Epithelial cell of proximal tubule (primary cell): ENCODE data around the gene TMEM115. TPM values are rescaled to one million over a fixed set of nuclear protein-coding genes. Genes with fewer than 3 reads are reported as not detected.

Experiments
- DNase-seq: peaks from one replicate; pipeline ENCODE4 v3.0.0-alpha.2; 2011; ENCODE audit warnings: low read depth
- H3K4me3 ChIP-seq: 2 replicates; pipeline ENCODE4 v1.5.1; 2011; ENCODE audit warnings: low read depth, mild to moderate bottlenecking, low read length
- total RNA-seq: library from RNA; depleted of rRNA; stranded (reverse); fragments of >200 nt; gene quantifications from 2 replicates; pipeline ENCODE4 v1.2.3, GENCODE V29; 2015
- TF ChIP-seq, protein P1 (sequence below): conservative IDR thresholded peaks from 2 replicates; pipeline ENCODE4 v1.5.1; 2012; ENCODE audit warnings: low read depth, mild to moderate bottlenecking, low read length

TMEM115 gene, protein sequence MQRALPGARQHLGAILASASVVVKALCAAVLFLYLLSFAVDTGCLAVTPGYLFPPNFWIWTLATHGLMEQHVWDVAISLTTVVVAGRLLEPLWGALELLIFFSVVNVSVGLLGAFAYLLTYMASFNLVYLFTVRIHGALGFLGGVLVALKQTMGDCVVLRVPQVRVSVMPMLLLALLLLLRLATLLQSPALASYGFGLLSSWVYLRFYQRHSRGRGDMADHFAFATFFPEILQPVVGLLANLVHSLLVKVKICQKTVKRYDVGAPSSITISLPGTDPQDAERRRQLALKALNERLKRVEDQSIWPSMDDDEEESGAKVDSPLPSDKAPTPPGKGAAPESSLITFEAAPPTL
- 54.6 and 56.0 TPM in 2 replicates for total RNA-seq

DNA sequence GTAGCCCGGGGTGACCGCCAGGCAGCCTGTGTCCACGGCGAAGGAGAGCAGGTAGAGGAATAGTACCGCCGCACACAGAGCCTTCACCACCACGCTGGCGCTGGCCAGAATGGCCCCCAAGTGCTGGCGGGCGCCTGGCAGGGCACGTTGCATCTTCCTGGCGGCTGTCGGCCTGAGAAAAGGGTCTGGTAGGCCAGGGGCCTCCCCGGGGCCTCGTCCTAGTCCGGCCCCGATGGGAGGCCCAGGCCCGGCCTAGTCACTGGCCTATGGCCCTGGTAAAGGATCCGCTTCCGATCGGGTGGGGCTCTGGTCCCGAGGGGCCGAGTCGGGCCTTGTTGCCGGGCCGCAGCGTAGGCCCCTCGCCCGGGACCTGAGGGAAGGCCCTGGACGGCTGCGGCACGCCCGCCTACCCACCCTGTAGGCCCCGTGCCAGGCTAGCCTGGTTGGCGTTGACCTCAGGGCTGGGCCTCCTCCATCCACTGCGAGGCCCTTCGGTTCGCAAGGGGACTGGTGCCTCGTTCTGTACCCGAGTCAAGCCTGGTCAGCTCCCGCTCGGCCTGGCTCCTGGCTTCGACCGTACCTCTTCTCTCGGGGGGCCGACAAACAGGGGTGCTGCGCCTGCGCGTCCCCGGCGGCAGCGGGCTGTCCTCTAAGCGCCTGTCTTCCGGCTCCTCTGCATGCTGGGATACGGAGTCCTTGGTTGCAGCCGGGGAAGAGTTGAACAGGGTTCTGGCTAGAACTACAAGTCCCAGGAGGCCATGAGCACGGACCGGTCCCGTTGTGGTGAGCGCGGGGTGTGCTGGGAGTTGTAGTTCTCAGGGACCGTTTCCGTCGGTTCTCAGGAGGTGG lies at the start of gene TMEM115:
Gene TMEM115, minus strand, starts transcription at position 611 of the 849 bp plus-strand sequence. Its CDS starts 458 bp downstream, at position 153.
- H3K4me3 ChIP-seq, result peak within 1 kb of the TSS; percentile 94
- DNase-seq, result peak; percentile 85
- TF ChIP-seq, protein P1, sequence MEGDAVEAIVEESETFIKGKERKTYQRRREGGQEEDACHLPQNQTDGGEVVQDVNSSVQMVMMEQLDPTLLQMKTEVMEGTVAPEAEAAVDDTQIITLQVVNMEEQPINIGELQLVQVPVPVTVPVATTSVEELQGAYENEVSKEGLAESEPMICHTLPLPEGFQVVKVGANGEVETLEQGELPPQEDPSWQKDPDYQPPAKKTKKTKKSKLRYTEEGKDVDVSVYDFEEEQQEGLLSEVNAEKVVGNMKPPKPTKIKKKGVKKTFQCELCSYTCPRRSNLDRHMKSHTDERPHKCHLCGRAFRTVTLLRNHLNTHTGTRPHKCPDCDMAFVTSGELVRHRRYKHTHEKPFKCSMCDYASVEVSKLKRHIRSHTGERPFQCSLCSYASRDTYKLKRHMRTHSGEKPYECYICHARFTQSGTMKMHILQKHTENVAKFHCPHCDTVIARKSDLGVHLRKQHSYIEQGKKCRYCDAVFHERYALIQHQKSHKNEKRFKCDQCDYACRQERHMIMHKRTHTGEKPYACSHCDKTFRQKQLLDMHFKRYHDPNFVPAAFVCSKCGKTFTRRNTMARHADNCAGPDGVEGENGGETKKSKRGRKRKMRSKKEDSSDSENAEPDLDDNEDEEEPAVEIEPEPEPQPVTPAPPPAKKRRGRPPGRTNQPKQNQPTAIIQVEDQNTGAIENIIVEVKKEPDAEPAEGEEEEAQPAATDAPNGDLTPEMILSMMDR, result no peak

DNA sequence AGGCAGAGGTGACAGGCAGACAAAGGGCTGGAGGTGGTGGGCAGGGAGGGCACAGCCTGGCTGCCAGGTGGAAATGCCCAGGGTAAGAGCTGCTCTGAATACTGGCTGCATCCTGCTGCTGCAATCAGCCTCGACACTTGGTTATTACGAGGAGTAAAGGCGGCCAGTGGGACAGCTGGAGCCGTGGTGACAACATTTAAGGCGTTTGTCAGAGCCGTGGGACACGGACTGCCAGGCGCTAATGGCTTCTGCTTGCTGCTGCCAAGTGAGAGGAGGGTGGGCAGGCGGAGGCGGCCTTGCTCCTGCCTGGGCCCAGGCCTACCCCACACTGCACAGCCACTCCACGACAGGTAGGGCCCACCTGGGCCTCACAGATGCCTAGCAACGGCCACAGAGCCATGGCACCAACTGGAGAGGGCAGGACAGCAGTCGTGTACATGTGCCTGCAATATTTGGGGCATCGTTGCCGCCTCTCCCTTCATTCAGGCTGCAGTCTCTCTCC lies 49.2 kb upstream of the TMEM115 start:
- DNase-seq, result no peak

DNA sequence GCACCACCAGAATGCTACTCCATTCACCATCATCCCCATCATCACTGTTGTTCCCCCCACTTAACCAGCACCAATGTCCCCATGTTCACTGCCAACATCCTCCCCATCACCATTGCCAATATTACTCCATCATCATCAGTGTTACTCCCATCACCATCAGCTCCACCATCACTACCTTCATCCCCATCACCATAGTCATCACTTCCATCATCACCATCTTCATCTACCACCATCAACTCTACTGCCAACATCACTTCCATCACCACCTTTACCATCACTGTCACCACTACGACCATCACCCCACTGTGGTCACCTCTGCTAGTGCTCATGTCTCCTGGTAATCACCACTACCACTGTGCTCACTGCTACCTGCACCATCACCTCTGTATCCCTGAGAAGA lies 47.2 kb upstream of the TMEM115 start:
- DNase-seq, result no peak
- TF ChIP-seq, protein P1, result no peak
- no peak overlapping the region for H3K4me3 ChIP-seq

More for the DNA sequence above, 49.2 kb upstream of the TMEM115 start:
- TF ChIP-seq, protein P1, result no peak
- H3K4me3 ChIP-seq, result no peak overlapping the region

DNA sequence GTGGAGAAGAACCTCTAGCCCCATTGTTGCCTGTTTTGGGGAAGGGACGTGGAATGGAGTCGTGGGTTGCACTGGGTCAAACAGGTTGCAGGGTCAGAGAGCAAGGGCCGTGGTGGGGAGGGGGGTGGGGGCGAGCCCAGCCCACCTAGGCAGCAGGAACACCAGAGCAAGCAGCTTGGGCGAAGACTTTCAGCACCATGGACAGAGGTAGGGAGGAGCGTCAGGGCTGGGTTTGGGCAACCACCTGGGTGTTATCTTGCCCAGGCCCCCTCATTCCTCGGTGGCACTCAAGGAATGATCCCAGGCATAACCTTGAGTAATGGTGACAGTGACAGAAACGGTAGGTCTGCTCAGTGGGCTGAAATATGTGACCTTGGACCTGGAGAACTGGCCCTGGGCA lies 45.9 kb upstream of the TMEM115 start:
- no peak for DNase-seq
- TF ChIP-seq, protein P1, result no peak

DNA sequence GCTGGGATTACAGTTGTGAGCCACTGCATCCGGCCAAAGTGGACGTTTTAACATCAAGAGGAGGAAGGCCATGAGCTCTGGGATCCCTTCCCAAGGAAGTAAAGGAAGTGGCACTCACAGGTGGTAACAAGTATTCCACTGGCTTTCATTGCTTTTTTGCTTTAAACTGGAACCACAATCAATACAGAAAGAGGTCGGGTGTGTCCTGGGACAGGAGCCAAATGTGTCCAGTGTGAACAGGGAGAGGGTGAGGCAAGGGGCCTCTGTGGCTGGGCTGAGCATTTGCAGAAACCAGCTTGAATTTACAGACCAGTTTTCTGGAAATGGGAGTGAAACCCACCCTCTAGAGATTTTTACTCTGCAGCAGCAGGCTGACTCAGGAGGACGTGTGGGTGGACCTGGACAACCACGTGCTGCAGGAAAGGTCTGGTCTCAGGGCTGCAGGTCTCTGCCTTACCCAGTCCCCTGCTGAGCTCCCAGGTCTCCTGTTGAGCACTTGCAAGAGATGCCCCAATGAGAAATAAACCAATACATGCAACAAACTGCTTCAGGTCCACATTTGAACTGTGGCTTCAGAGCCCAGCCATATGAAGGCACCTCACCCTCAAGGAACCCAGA lies 42.8 kb upstream of the TMEM115 start:
- TF ChIP-seq, protein P1, result no peak
- H3K4me3 ChIP-seq, result no peak overlapping the region
- DNase-seq, result no peak

More for the DNA sequence above, 45.9 kb upstream of the TMEM115 start:
- H3K4me3 ChIP-seq, result no peak overlapping the region

DNA sequence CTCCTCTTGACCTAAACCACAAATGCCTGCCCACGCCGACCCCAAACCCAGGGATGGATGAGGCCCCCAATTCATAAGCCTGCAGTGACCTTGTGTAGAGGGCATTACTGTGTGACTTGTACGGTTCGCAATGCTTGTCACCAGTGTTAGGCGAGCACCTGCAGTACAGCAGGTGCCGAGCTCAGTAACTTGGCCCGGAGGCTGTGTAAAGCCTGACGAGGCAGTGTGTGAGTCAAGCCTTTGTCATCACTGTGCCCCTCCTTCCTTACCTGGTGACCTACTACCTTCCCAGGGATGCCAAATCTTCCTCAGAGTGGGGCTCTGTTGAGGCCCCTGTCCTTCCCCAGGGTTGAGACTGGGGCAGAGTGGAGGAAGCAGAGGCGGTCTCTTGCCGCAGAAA lies 37.2 kb upstream of the TMEM115 start:
- DNase-seq, result no peak
- H3K4me3 ChIP-seq, result no peak overlapping the region
- TF ChIP-seq, protein P1, result no peak
